HG02840 (cell line): ENCODE results near the gene CD14.
"Not testable (repeated sequence)": the region's sequence is repeated elsewhere in the genome, so short reads cannot be mapped to it uniquely, and the experiment has no call there.

Experiments used
- ATAC-seq: cut with Tn5 transposase; IDR thresholded peaks from one replicate; pipeline ENCODE4 v1.9.1; 2021; ENCODE audit warnings: mild to moderate bottlenecking, moderate library complexity, moderate number of reproducible peaks; ENCODE audit not compliant: unreplicated experiment, low FRiP score

Gene CD14

GRCh38 chr5:140598836-140599235, 34.1 kb downstream of the CD14 start:
- ATAC-seq = no peak

- ATAC-seq = no peak
Measured at GRCh38 chr5:140596321-140596741, 36.6 kb downstream of the CD14 start.

GRCh38 chr5:140595538-140596300, 37.3 kb downstream of the CD14 start:
- ATAC-seq = no peak

- ATAC-seq = no peak
Measured at GRCh38 chr5:140594169-140594568, 38.8 kb downstream of the CD14 start.

GRCh38 chr5:140593070-140593469, 39.9 kb downstream of the CD14 start:
- not testable (repeated sequence) for ATAC-seq

GRCh38 chr5:140591747-140592372, 41.1 kb downstream of the CD14 start:
- ATAC-seq = no peak

GRCh38 chr5:140590861-140591260, 42.1 kb downstream of the CD14 start:
- ATAC-seq = no peak

- no peak for ATAC-seq
Measured at GRCh38 chr5:140588311-140589070, 44.5 kb downstream of the CD14 start.

- no peak for ATAC-seq
Measured at GRCh38 chr5:140587495-140587894, 45.5 kb downstream of the CD14 start.
